CD4-positive, CD25-positive, alpha-beta regulatory T cell (primary cell): ENCODE results near the gene RPEL1. TPM values are rescaled to one million over a fixed set of nuclear protein-coding genes. Genes with fewer than 3 reads are reported as not detected.
"Not testable (repeated sequence)": the region's sequence is repeated elsewhere in the genome, so short reads cannot be mapped to it uniquely, and the experiment has no call there.

Experiments used
- ATAC-seq, 2 donors: fragments of 150-1000 bp; cut with Tn5 transposase; one replicate each; pipeline ENCODE4 v1.10.0; 2021; ENCODE audit warnings: low read depth in 2 of 2, moderate number of reproducible peaks in 2 of 2, moderate library complexity in 1 of 2
- DNase-seq, 3 donors: peaks; one replicate each; pipeline versions ENCODE4 v3.0.0 to v3.0.0-alpha.2; 2012 to 2022; ENCODE audit warnings: mixed read lengths in 1 of 3
- H3K27ac ChIP-seq: one replicate; pipeline ENCODE4 v1.7.0; 2013; ENCODE audit warnings: mild to moderate bottlenecking, low read length; ENCODE audit not compliant: insufficient read depth, poor library complexity, severe bottlenecking
- H3K27me3 ChIP-seq: one replicate; pipeline ENCODE4 v1.7.0; 2013; ENCODE audit warnings: low read length; ENCODE audit not compliant: control insufficient read depth, insufficient read depth
- H3K36me3 ChIP-seq: one replicate; pipeline ENCODE4 v1.7.0; 2013; ENCODE audit warnings: mild to moderate bottlenecking, low read length, moderate library complexity; ENCODE audit not compliant: control insufficient read depth, insufficient read depth
- H3K4me1 ChIP-seq: 2 replicates; pipeline ENCODE4 v1.7.0; 2013; ENCODE audit warnings: mild to moderate bottlenecking, low read length; ENCODE audit not compliant: insufficient read depth, control insufficient read depth, poor library complexity, severe bottlenecking
- H3K4me3 ChIP-seq: one replicate; pipeline ENCODE4 v1.7.0; 2013; ENCODE audit warnings: low read depth, mild to moderate bottlenecking, low read length, moderate library complexity
- H3K9me3 ChIP-seq, 2 experiments: 1 replicate in 1 of 2; 2 replicates in 1 of 2; pipeline ENCODE4 v1.7.0; 2013; ENCODE audit warnings: low read length in 2 of 2, mild to moderate bottlenecking in 1 of 2, moderate library complexity in 1 of 2; ENCODE audit not compliant: control insufficient read depth in 2 of 2
- H3K27ac Mint-ChIP-seq, 3 donors: one replicate each; pipeline ENCODE4 v1.8.0; 2020 to 2022; ENCODE audit warnings: mild to moderate bottlenecking in 3 of 3, mixed read lengths in 3 of 3, moderate library complexity in 2 of 3
- H3K27me3 Mint-ChIP-seq: one replicate; pipeline ENCODE4 v1.8.0; 2022; ENCODE audit warnings: mild to moderate bottlenecking, mixed read lengths
- H3K36me3 Mint-ChIP-seq: one replicate; pipeline ENCODE4 v1.8.0; 2020; ENCODE audit warnings: mixed read lengths
- H3K4me1 Mint-ChIP-seq, 4 donors: one replicate each; pipeline ENCODE4 v1.8.0; 2020 to 2022; ENCODE audit warnings: mixed read lengths in 4 of 4, mild to moderate bottlenecking in 1 of 4
- H3K4me3 Mint-ChIP-seq, 4 donors: one replicate each; pipeline ENCODE4 v1.8.0; 2020 to 2022; ENCODE audit warnings: mild to moderate bottlenecking in 4 of 4, mixed read lengths in 4 of 4, moderate library complexity in 3 of 4
- H3K9me3 Mint-ChIP-seq, 7 donors: one replicate each; pipeline ENCODE4 v1.8.0; 2020 to 2022; ENCODE audit warnings: mixed read lengths in 7 of 7, mild to moderate bottlenecking in 3 of 7, moderate library complexity in 2 of 7
- polyA plus RNA-seq, 4 donors: library from polyadenylated mRNA; unstranded; fragments of 300-500 nt; fragmentation: Illumina TruSeq; gene quantifications; one replicate each; pipeline ENCODE4 v1.2.3, GENCODE V29; 2021
- total RNA-seq: library from RNA; stranded (reverse); gene quantifications from one replicate; pipeline ENCODE4 v1.2.3, GENCODE V29; 2022

The RPEL1 gene
- total and polyA plus RNA-seq, 5 donors from 2014 or later, result 0.10 TPM; not detected in 4

GRCh38 chr10:103257812-103258211 is 12.1 kb downstream of the RPEL1 start:
- Mint-ChIP-seq H3K4me1 (no peaks in the 10 kb centered on the region), H3K27ac (no peak overlapping the region), H3K9me3 (peaks cover 0 to 14% (median 5%) of the 10 kb centered on the region in 7 donors), H3K4me3 (no peak overlapping the region), H3K27me3 (no peaks in the 10 kb centered on the region), H3K36me3 (peaks cover 4% of the 10 kb centered on the region)
- Histone ChIP-seq H3K9me3 (no peaks in the 10 kb centered on the region), H3K27ac (no peak overlapping the region), H3K36me3 (no peaks in the 10 kb centered on the region), H3K27me3 (peaks cover 5% of the 10 kb centered on the region), H3K4me3 (no peak overlapping the region), H3K4me1 (no peaks in the 10 kb centered on the region)
- DNase-seq (no peak), ATAC-seq (no peak)

GRCh38 chr10:103258928-103259327 is 13.2 kb downstream of the RPEL1 start:
- DNase-seq, H3K4me3 ChIP-seq, H3K9me3 ChIP-seq, H3K4me1 Mint-ChIP-seq, H3K36me3 ChIP-seq, H3K4me3 Mint-ChIP-seq, H3K27me3 Mint-ChIP-seq, ATAC-seq, H3K27ac ChIP-seq, H3K4me1 ChIP-seq, H3K27ac Mint-ChIP-seq, H3K36me3 Mint-ChIP-seq, H3K27me3 ChIP-seq: not testable (repeated sequence)
- H3K9me3 Mint-ChIP-seq, result peaks cover 0 to 14% (median 5%) of the 10 kb centered on the region in 7 donors

GRCh38 chr10:103259989-103260388 is 14.3 kb downstream of the RPEL1 start:
- Mint-ChIP-seq H3K27me3 (peaks cover 6% of the 10 kb centered on the region), H3K4me1 (no peaks in the 10 kb centered on the region), H3K9me3 (peaks cover 0 to 14% (median 4%) of the 10 kb centered on the region in 7 donors), H3K4me3 (no peak overlapping the region), H3K36me3 (peaks cover 4% of the 10 kb centered on the region), H3K27ac (no peak overlapping the region)
- Histone ChIP-seq H3K27ac (no peak overlapping the region), H3K4me1 (no peaks in the 10 kb centered on the region), H3K36me3 (no peaks in the 10 kb centered on the region), H3K27me3 (peaks cover 9% of the 10 kb centered on the region), H3K4me3 (no peak overlapping the region), H3K9me3 (no peaks in the 10 kb centered on the region)
- no peak for DNase-seq
- ATAC-seq, result no peak

- H3K36me3 ChIP-seq, result no peaks in the 10 kb centered on the region
- peaks cover 9% of the 10 kb centered on the region for H3K27me3 ChIP-seq
- Mint-ChIP-seq H3K9me3 (peaks cover 0 to 14% (median 3%) of the 10 kb centered on the region in 7 donors), H3K4me3 (no peak overlapping the region), H3K27ac (no peak overlapping the region), H3K4me1 (no peaks in the 10 kb centered on the region), H3K36me3 (peaks cover 4% of the 10 kb centered on the region), H3K27me3 (peaks cover 19% of the 10 kb centered on the region)
- no peak for DNase-seq
- no peak overlapping the region for H3K4me3 ChIP-seq
- no peaks in the 10 kb centered on the region for H3K9me3 ChIP-seq
- H3K27ac ChIP-seq, result no peak overlapping the region
- ATAC-seq, result no peak
- no peaks in the 10 kb centered on the region for H3K4me1 ChIP-seq
Measured at GRCh38 chr10:103262229-103262628, 16.5 kb downstream of the RPEL1 start.

- H3K27me3 ChIP-seq, result peaks cover 9% of the 10 kb centered on the region
- H3K4me1 Mint-ChIP-seq, result no peaks in the 10 kb centered on the region
- H3K27ac ChIP-seq, result no peak overlapping the region
- H3K4me3 Mint-ChIP-seq, result no peak overlapping the region
- peaks cover 27% of the 10 kb centered on the region for H3K27me3 Mint-ChIP-seq
- no peak overlapping the region for H3K27ac Mint-ChIP-seq
- peak in 2 of 3 donors; percentile 17 to 55 for DNase-seq
- H3K9me3 Mint-ChIP-seq, result peaks cover 0 to 4% (median 1%) of the 10 kb centered on the region in 7 donors
- H3K4me1 ChIP-seq, result no peaks in the 10 kb centered on the region
- no peaks in the 10 kb centered on the region for H3K36me3 Mint-ChIP-seq
- no peak overlapping the region for H3K4me3 ChIP-seq
- H3K9me3 ChIP-seq, result no peaks in the 10 kb centered on the region
- H3K36me3 ChIP-seq, result no peaks in the 10 kb centered on the region
- ATAC-seq, result no peak
Measured at GRCh38 chr10:103265717-103266329, 20.1 kb downstream of the RPEL1 start.

DNA sequence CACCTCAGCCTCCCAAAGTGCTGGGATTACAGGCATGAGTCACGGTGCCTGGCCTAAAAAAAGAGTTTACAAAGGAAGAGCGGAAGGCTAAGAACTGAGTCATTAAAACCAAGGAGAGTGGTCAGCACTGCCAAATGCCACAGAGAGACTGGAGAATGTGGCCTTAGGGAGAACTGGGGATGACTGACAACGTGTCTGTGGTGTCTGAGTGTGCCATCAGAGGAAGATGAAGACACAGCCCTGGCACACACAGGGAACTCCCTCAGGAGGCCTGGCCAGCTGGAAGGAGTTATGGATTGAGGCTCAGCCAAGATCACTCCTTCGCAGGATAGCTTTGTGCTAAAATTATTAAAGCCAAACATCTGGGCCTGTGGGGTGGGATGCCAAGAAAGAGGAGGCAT is 27.4 kb downstream of the RPEL1 start:
- Histone ChIP-seq H3K27ac (no peak overlapping the region), H3K4me1 (peaks cover 16% of the 10 kb centered on the region), H3K9me3 (no peaks in the 10 kb centered on the region), H3K4me3 (no peak overlapping the region), H3K27me3 (peaks cover 6% of the 10 kb centered on the region), H3K36me3 (no peaks in the 10 kb centered on the region)
- H3K9me3 Mint-ChIP-seq, result no peaks in the 10 kb centered on the region
- H3K4me1 Mint-ChIP-seq, result no peaks in the 10 kb centered on the region
- peak overlapping the region in 1 of 4 donors; percentile 35 for H3K4me3 Mint-ChIP-seq
- H3K36me3 Mint-ChIP-seq, result no peaks in the 10 kb centered on the region
- ATAC-seq (no peak), DNase-seq (no peak)
- peaks cover 40% of the 10 kb centered on the region for H3K27me3 Mint-ChIP-seq
- H3K27ac Mint-ChIP-seq, result no peak overlapping the region

DNA sequence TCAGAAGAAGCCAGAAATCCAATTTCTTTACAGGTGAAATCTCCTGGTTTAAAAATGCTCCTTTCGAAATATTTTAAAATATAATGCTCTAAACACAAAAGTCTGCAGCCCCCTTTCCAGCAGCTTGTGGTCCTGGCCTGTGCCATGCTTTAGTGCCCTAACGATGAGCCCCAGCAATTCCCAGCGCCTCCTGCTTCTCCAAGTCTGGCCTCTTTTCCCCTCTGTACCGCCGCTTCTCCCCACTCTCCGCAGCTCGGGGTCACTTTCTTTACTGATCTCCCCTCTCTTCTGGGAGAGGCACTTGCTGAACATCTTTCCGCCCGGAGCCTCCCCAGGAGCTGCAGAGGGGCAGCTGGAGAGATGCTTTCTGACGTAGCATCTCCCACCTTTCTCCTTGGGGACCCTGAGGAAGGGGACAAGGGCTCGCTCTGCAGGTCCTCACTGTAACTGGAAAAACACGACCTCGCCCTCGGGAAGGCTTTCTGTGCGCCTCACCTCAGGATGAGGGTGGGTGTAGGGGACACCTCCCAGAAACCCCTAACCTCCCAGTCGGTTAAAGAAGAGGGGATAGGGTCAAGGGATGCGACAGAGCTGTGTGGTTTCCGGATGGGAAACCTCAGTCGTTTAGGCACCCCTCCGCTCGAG is 30.7 kb downstream of the RPEL1 start:
- H3K9me3 ChIP-seq, result no peaks in the 10 kb centered on the region
- Mint-ChIP-seq H3K9me3 (peaks cover 0 to 4% (median 3%) of the 10 kb centered on the region in 7 donors), H3K36me3 (no peaks in the 10 kb centered on the region), H3K27me3 (peaks cover 61% of the 10 kb centered on the region), H3K27ac (peak overlapping the region in 1 of 3 donors; percentile 38), H3K4me1 (peaks cover 0 to 4% (median 0%) of the 10 kb centered on the region in 4 donors), H3K4me3 (peak overlapping the region in 1 of 4 donors; percentile 10)
- no peak overlapping the region for H3K4me3 ChIP-seq
- no peaks in the 10 kb centered on the region for H3K36me3 ChIP-seq
- peaks cover 16% of the 10 kb centered on the region for H3K4me1 ChIP-seq
- no peak overlapping the region for H3K27ac ChIP-seq
- peaks cover 26% of the 10 kb centered on the region for H3K27me3 ChIP-seq
- ATAC-seq (no peak), DNase-seq (no peak)
